Measurements from ENCODE around the gene ZNF75A. TPM values are rescaled to one million over a fixed set of nuclear protein-coding genes. Genes with fewer than 3 reads are reported as not detected.

The ZNF75A gene
- total RNA-seq, 1 experiment from 2014 or later, result 10.3 TPM

DNA sequence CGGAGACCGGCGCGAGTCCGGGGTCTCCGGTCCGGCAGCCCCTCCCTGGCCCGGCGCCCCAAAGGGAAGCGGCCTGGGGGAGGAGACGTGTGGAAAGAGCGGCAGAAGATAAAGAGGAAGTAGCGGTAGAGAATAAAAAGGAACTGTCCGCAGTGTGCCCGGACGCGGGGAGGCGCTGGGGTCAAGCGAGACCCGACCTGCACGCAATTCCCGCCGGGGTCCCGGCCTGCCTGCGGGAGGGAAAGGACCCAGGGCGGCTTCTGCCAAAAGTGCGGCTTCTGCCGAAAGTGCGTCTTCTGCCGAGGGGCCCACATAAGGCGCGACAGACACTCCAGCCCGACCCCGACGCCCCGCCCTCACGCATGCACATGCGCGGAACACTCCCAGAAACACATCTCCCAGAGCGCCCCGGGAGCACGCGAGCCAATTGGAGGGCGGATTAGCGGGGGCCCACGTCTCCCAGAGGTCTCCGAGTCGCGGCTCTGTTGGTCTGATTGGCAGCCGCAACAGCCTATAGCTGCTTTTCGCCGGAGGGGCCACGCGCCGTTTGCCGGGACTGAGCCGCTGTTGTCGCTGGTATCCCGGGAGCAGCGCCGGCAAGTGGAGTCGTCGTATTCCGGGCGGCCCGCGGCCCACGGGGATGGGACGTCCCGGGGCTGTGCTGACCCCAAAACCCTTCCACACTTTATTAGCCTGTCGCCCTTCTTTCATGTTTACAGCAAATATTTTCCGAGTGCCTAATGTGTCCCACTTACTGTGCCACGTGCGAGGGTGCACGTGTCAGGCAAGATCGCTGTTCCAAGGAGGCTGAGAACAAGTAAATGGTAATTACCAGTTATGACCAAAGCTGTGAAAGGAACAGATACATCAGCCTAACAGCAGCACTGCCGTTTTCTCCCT is 40.9 kb upstream of the ZNF75A start (continued):
- TF ChIP-seq ZBTB33 (IDR thresholded peaks at IDR 0.05; ENCODE audit: extremely low read depth, insufficient replicate concordance, low read length), result peak; percentile 34
- TF ChIP-seq SP1 (IDR thresholded peaks at IDR 0.05; ENCODE audit: low read depth), result peak; percentile 97
- peak; percentile 80; the same call in 1 of the 2 replicates for TF ChIP-seq SIN3A (IDR thresholded peaks at IDR 0.05; ENCODE audit: low read depth)
- no peak for TF ChIP-seq YY1 (IDR thresholded peaks at IDR 0.05; ENCODE audit: extremely low read depth, insufficient replicate concordance, low read depth, low read length)
- no peak for TF ChIP-seq ZNF274 (IDR thresholded peaks at IDR 0.05; ENCODE audit: low read depth, low read length)

DNA sequence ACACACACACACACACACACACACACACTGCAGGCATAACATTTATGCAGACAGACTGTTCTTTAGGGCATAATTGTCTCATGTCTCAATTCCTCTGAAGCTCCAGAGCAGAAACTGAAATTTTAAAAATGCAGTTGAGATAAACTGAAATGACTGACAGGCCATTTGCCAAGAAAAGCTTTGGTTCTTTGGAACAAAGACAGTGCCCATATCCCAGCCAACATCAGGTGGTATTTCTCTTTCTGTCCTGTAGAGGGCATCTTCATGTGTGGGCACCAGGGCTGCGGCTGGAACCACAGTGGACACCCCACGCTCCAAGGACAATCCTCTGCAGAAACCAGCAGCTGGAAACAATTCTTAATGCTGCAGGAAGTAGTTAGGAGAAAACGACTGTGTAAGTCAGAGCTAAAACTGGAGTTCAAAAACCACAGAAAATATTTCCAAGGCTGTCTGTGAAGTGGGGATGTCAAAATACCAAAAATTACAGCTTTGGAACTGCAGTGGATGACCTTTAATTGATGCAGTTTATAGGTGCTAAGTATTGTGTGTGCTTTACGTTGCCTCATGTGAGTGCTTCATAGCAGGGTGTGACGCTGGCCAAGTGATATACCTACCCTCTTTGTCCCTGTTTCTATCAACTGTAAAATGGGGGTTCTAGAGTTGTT is 38.3 kb upstream of the ZNF75A start:
- no peak overlapping the region for H3K27ac ChIP-seq (ENCODE audit: low read depth, low read length)
- no peaks in the 10 kb centered on the region for H3K27me3 ChIP-seq (ENCODE audit: insufficient read depth, low read length)
- no peaks in the 10 kb centered on the region for H3K9me2 ChIP-seq (ENCODE audit: insufficient read depth)
- ChIA-PET CTCF (interaction anchor here (0.7 to 1.9 kb wide), 6 partner anchors 10 to 245 kb away, joined by 3 to 15 read pairs (median 4); partner anchors contain the start of genes NAA60, ZNF174, ZNF263 and ZSCAN32), RAD21 (ENCODE audit: low non-redundant PET in 1 of 2, low total read pairs in 2 of 2, uncharacterized antibody in 2 of 2, unreplicated experiment in 2 of 2) (interaction anchor here in 1 of 2 experiments (0.6 to 0.7 kb wide), 2 partner anchors 177 to 248 kb away, joined by 3 read pairs; no protein-coding TSS in a partner anchor), POLR2A (interaction anchor here (0.6 to 1.7 kb wide), 3 partner anchors 9 to 150 kb away, joined by 3 to 7 read pairs (median 4); partner anchors contain the start of gene ZNF263)
- no peaks in the 10 kb centered on the region for H3K36me3 ChIP-seq (ENCODE audit: control insufficient read depth in 1 of 2, insufficient read depth in 2 of 2, low read length in 2 of 2)
- ATAC-seq (no peak), DNase-seq (ENCODE audit: low read depth, low spot score) (peak; percentile 29)
- H3K9ac ChIP-seq (ENCODE audit: low read length), result no peak overlapping the region
- TF ChIP-seq, protein P1, sequence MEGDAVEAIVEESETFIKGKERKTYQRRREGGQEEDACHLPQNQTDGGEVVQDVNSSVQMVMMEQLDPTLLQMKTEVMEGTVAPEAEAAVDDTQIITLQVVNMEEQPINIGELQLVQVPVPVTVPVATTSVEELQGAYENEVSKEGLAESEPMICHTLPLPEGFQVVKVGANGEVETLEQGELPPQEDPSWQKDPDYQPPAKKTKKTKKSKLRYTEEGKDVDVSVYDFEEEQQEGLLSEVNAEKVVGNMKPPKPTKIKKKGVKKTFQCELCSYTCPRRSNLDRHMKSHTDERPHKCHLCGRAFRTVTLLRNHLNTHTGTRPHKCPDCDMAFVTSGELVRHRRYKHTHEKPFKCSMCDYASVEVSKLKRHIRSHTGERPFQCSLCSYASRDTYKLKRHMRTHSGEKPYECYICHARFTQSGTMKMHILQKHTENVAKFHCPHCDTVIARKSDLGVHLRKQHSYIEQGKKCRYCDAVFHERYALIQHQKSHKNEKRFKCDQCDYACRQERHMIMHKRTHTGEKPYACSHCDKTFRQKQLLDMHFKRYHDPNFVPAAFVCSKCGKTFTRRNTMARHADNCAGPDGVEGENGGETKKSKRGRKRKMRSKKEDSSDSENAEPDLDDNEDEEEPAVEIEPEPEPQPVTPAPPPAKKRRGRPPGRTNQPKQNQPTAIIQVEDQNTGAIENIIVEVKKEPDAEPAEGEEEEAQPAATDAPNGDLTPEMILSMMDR (IDR thresholded peaks at IDR 0.05 in 2 of 3, conservative IDR thresholded peaks at IDR 0.05 in 1 of 3; ENCODE audit: borderline replicate concordance in 1 of 3, insufficient read depth in 1 of 3, low read depth in 2 of 3, low read length in 2 of 3), result peak; percentile 26 to 73 (median 72); a peak in 5 of 6 replicates
- TF ChIP-seq RAD21 (IDR thresholded peaks at IDR 0.05; ENCODE audit: low read depth) (peak; percentile 54; the same call in 1 of the 2 replicates), ZBTB33 (IDR thresholded peaks at IDR 0.05; ENCODE audit: extremely low read depth, insufficient replicate concordance, low read length) (no peak), CBX3 (IDR thresholded peaks at IDR 0.05; ENCODE audit: low read depth) (0 out of 2 replicates have a peak, but pooled peaks have one; percentile 33)
- no TSS peak for BruUV-seq (replicated peaks)
- no peak overlapping the region for H2AFZ ChIP-seq (ENCODE audit: low read depth, low read length, poor library complexity, severe bottlenecking)
- H3K4me3 ChIP-seq (replicated peaks in 1 of 2; ENCODE audit: low read depth in 1 of 2, low read length in 2 of 2), result no peak overlapping the region
- no peaks in the 10 kb centered on the region; a peak in 1 of 4 replicates for H3K9me3 ChIP-seq (ENCODE audit: control insufficient read depth in 1 of 2, insufficient read depth in 1 of 2, low read depth in 1 of 2, low read length in 2 of 2)
- H4K20me1 ChIP-seq (ENCODE audit: insufficient read depth), result no peaks in the 10 kb centered on the region
- no peaks in the 10 kb centered on the region for H3K79me2 ChIP-seq (ENCODE audit: insufficient read depth, low read length)
- intact Hi-C loops (cut with micrococcal nuclease), result loop anchor here (10.0 kb wide), 1 partner anchor 178 kb away; the partner anchor contains the start of genes NAA60 and ZNF597
- peaks cover 14 to 28% of the 10 kb centered on the region in 2 experiments for H3K4me1 ChIP-seq (ENCODE audit: control insufficient read depth in 1 of 2, insufficient read depth in 2 of 2, low read length in 2 of 2)
- no peak overlapping the region for H3K4me2 ChIP-seq (ENCODE audit: low read length)
